PC-9 (cell line): Measurements from ENCODE around the gene KLF13. TPM values are rescaled to one million over a fixed set of nuclear protein-coding genes. Genes with fewer than 3 reads are reported as not detected.

Experiments used
- BruUV-seq: library from RNA; stranded (reverse); fragments of 400-500 nt; replicated peaks from 2 replicates; lab custom pipeline; 2021; lab: Mats Ljungman, UMichigan
- CTCF ChIA-PET: fragments of 300-600 bp; sonication (Branson Sonifier 250); formaldehyde crosslinking; loops from one replicate; lab custom pipeline; 2022; ENCODE audit warnings: antibody characterized with exemption; lab: Charles Lee
- POLR2A ChIA-PET: fragments of 300-600 bp; sonication (Branson Sonifier 250); formaldehyde crosslinking; loops from one replicate; lab custom pipeline; 2022; ENCODE audit warnings: antibody characterized with exemption; ENCODE audit not compliant: unreplicated experiment; lab: Charles Lee
- DNase-seq, 2 experiments: peaks; one replicate each; pipeline versions ENCODE4 v3.0.0 to v3.0.0-alpha.2; 2015 to 2022; ENCODE audit warnings: mixed read lengths in 1 of 2
- H2AFZ ChIP-seq: fragments of 200-600 bp; sonication (generic); 2 replicates; pipeline ENCODE4 v1.8.1; 2017; ENCODE audit warnings: antibody characterized with exemption
- H3F3A ChIP-seq: fragments of 200-600 bp; sonication (generic); 2 replicates; pipeline ENCODE4 v1.8.1; 2017; ENCODE audit warnings: antibody characterized with exemption, mild to moderate bottlenecking, low read depth; ENCODE audit not compliant: insufficient read depth
- H3K27ac ChIP-seq: fragments of 200-600 bp; sonication (generic); 2 replicates; pipeline ENCODE4 v1.6.1; 2016; ENCODE audit warnings: mixed run types
- H3K27me3 ChIP-seq: fragments of 200-600 bp; sonication (generic); 2 replicates; pipeline ENCODE4 v1.6.1; 2016; ENCODE audit warnings: low read depth, mixed run types; ENCODE audit not compliant: insufficient read depth
- H3K36me3 ChIP-seq: fragments of 200-600 bp; sonication (generic); 2 replicates; pipeline ENCODE4 v1.6.1; 2016; ENCODE audit warnings: low read depth, mixed run types
- H3K4me1 ChIP-seq: fragments of 200-600 bp; sonication (generic); replicated peaks from 2 replicates; pipeline ENCODE4 v1.6.1; 2016; ENCODE audit warnings: mixed run types; ENCODE audit not compliant: insufficient read depth
- H3K4me2 ChIP-seq: fragments of 200-600 bp; sonication (generic); 2 replicates; pipeline ENCODE4 v1.6.1; 2017; ENCODE audit warnings: mixed run types
- H3K4me3 ChIP-seq: fragments of 200-600 bp; sonication (generic); 2 replicates; pipeline ENCODE4 v1.6.1; 2016; ENCODE audit warnings: mixed run types
- H3K79me2 ChIP-seq: fragments of 200-600 bp; sonication (generic); 2 replicates; pipeline ENCODE4 v1.6.1; 2017; ENCODE audit warnings: low read depth, mixed run types
- H3K9me2 ChIP-seq: fragments of 200-600 bp; sonication (generic); 2 replicates; pipeline ENCODE4 v1.8.1; 2017; ENCODE audit warnings: mild to moderate bottlenecking; ENCODE audit not compliant: insufficient read depth
- H3K9me3 ChIP-seq: fragments of 200-600 bp; sonication (generic); 2 replicates; pipeline ENCODE4 v1.8.1; 2016; ENCODE audit warnings: low read depth; ENCODE audit not compliant: insufficient read depth
- H4K20me1 ChIP-seq: fragments of 200-600 bp; sonication (generic); 2 replicates; pipeline ENCODE4 v1.8.1; 2017; ENCODE audit not compliant: insufficient read depth
- EZH2 ChIP-seq: fragments of 200-600 bp; sonication (generic); IDR thresholded peaks from 2 replicates; pipeline ENCODE4 v1.8.0; 2017; ENCODE audit warnings: antibody characterized with exemption, low read depth
- intact Hi-C: fragments of 100-400 bp; cut with micrococcal nuclease; formaldehyde crosslinking; loops from one replicate; pipeline ENCODE4 v1.10.0; 2022; ENCODE audit not compliant: unreplicated experiment
- total RNA-seq: library from RNA; stranded (reverse); gene quantifications from 2 replicates; pipeline ENCODE4 v1.2.3, GENCODE V29; 2021
- TF ChIP-seq, protein P1 (sequence below): fragments of 200-600 bp; sonication (generic); conservative IDR thresholded peaks from 2 replicates; pipeline ENCODE4 v1.6.1; 2017; ENCODE audit warnings: mixed run types, antibody characterized with exemption, mild to moderate bottlenecking, moderate library complexity

KLF13 gene
- total RNA-seq, 1 experiment from 2014 or later = 3.4 TPM

GRCh38 chr15:31360843-31361763, 34.5 kb downstream of the KLF13 start:
- no peak overlapping the region for H3K4me3 ChIP-seq
- no peaks in the 10 kb centered on the region for H4K20me1 ChIP-seq
- H3F3A ChIP-seq = no peaks in the 10 kb centered on the region
- H3K4me1 ChIP-seq = no peaks in the 10 kb centered on the region
- no peaks in the 10 kb centered on the region for H3K79me2 ChIP-seq
- H3K4me2 ChIP-seq = no peak overlapping the region
- no peaks in the 10 kb centered on the region for H3K9me2 ChIP-seq
- TF ChIP-seq, protein P1, sequence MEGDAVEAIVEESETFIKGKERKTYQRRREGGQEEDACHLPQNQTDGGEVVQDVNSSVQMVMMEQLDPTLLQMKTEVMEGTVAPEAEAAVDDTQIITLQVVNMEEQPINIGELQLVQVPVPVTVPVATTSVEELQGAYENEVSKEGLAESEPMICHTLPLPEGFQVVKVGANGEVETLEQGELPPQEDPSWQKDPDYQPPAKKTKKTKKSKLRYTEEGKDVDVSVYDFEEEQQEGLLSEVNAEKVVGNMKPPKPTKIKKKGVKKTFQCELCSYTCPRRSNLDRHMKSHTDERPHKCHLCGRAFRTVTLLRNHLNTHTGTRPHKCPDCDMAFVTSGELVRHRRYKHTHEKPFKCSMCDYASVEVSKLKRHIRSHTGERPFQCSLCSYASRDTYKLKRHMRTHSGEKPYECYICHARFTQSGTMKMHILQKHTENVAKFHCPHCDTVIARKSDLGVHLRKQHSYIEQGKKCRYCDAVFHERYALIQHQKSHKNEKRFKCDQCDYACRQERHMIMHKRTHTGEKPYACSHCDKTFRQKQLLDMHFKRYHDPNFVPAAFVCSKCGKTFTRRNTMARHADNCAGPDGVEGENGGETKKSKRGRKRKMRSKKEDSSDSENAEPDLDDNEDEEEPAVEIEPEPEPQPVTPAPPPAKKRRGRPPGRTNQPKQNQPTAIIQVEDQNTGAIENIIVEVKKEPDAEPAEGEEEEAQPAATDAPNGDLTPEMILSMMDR = no peak
- no peak for TF ChIP-seq EZH2
- H3K9me3 ChIP-seq = no peaks in the 10 kb centered on the region
- DNase-seq = no peak
- CTCF ChIA-PET = no interaction called here
- POLR2A ChIA-PET = no interaction called here
- BruUV-seq = no TSS peak
- intact Hi-C loops = no loop called here
- H3K27ac ChIP-seq = no peak overlapping the region
- H3K36me3 ChIP-seq = no peaks in the 10 kb centered on the region
- H3K27me3 ChIP-seq = peaks cover 55% of the 10 kb centered on the region
- no peak overlapping the region for H2AFZ ChIP-seq

DNA sequence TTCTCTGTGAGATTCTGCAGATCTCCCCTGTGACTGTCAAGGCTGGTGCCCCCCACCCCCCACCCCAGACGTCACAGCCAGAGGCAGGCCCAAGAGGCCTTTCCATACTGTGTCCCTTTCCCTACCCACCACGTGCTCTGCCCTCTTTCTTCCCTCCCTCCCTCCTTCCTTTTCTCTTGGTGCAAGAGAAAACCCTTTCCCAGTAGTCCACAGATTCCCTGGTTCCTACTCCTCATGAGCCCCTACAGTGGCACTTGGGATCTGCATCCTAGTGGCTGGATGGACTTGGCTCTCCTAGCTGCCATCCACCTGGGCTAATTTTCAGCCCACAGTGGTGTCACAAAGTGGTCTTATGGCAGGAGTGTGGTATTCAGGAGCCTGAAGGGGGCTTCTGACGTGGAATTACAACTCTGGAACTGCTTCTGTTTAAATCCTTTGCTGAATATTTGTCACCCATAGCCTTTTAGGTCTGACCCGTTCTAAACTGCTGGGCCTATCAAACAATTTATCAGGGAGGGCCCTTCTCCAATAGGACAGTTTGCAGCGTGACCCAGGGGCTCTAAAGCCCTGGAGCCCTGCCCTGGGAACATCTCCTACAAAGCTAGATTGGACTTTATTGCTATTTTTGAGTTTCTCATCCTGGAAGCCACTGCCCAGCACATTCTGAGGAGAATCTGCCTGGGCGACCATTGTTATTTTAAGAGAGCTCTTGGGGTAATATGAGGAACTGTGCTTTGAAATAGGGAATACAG, 35.3 kb downstream of the KLF13 start:
- no peak overlapping the region for H3K4me2 ChIP-seq
- no peaks in the 10 kb centered on the region for H3K9me3 ChIP-seq
- no peaks in the 10 kb centered on the region for H3K79me2 ChIP-seq
- no peaks in the 10 kb centered on the region for H3F3A ChIP-seq
- CTCF ChIA-PET = no interaction called here
- BruUV-seq = no TSS peak
- H3K4me3 ChIP-seq = no peak overlapping the region
- H2AFZ ChIP-seq = no peak overlapping the region
- no peaks in the 10 kb centered on the region for H4K20me1 ChIP-seq
- H3K9me2 ChIP-seq = no peaks in the 10 kb centered on the region
- DNase-seq = no peak
- TF ChIP-seq, protein P1 = no peak
- no peak for TF ChIP-seq EZH2
- H3K4me1 ChIP-seq = no peaks in the 10 kb centered on the region
- intact Hi-C loops = no loop called here
- POLR2A ChIA-PET = no interaction called here
- no peaks in the 10 kb centered on the region for H3K36me3 ChIP-seq
- no peak overlapping the region for H3K27ac ChIP-seq
- H3K27me3 ChIP-seq = peaks cover 51% of the 10 kb centered on the region

DNA sequence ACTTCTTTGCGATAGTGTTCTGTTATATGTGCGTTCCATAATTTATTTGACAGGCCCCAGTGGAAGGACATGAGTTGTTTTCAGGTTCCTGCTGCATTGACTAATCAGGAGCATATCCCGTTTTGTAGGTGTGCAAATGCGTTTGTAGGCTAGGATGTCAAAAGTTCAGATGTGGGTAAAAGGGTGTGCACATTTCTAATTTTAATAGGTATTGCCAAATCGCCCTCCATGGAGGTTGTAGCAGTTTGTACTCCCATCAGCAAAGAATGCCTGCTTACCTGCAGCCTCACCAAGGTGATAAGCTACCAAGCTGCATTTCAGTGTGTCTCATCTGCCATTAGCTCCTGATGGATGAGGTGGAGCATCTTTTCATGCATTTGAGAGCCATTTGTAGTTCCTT, 36.3 kb downstream of the KLF13 start:
- no peaks in the 10 kb centered on the region for H3K4me1 ChIP-seq
- H3K79me2 ChIP-seq = no peaks in the 10 kb centered on the region

More for the DNA sequence above, 36.3 kb downstream of the KLF13 start:
- Histone ChIP-seq H3K9me3 (no peaks in the 10 kb centered on the region), H3K9me2 (no peaks in the 10 kb centered on the region), H3F3A (no peaks in the 10 kb centered on the region), H3K27ac (no peak overlapping the region), H4K20me1 (no peaks in the 10 kb centered on the region), H3K4me3 (no peak overlapping the region), H3K36me3 (no peaks in the 10 kb centered on the region), H3K27me3 (peaks cover 51% of the 10 kb centered on the region), H2AFZ (no peak overlapping the region), H3K4me2 (no peak overlapping the region)
- ChIA-PET POLR2A (no interaction called here), CTCF (no interaction called here)
- TF ChIP-seq, protein P1 = no peak
- no peak for TF ChIP-seq EZH2
- BruUV-seq = no TSS peak
- intact Hi-C loops = no loop called here
- no peak for DNase-seq
